Esophagus muscularis mucosa (tissue), 4 donors: ENCODE results near the gene PKP2. TPM values are rescaled to one million over a fixed set of nuclear protein-coding genes. Genes with fewer than 3 reads are reported as not detected.

Source experiments
- DNase-seq: peaks from one replicate; pipeline ENCODE4 v3.0.0-alpha.2; 2017; ENCODE audit errors: extremely low spot score
- H3K27ac ChIP-seq, 4 donors: fragments of 200-600 bp; sonication (generic); replicated peaks in 1 of 4; 1 replicate in 3 of 4; 2 replicates in 1 of 4; pipeline ENCODE4 v1.5.1; 2016 to 2019; ENCODE audit warnings: mild to moderate bottlenecking in 1 of 4
- H3K27me3 ChIP-seq, 4 donors: fragments of 200-600 bp; sonication (generic); one replicate each; pipeline versions ENCODE4 v1.5.1 to v1.6.0; 2016 to 2019
- H3K36me3 ChIP-seq, 4 donors: fragments of 200-600 bp; sonication (generic); one replicate each; pipeline ENCODE4 v1.5.1; 2016 to 2019
- H3K4me1 ChIP-seq, 4 donors: fragments of 200-600 bp; sonication (generic); one replicate each; pipeline ENCODE4 v1.5.1; 2016 to 2019
- H3K4me3 ChIP-seq, 4 donors: fragments of 200-600 bp; sonication (generic); 1 replicate in 2 of 4; 2 replicates in 2 of 4; pipeline ENCODE4 v1.5.1; 2016 to 2019; ENCODE audit warnings: mild to moderate bottlenecking in 4 of 4, moderate library complexity in 1 of 4
- H3K9me3 ChIP-seq, 4 donors: fragments of 200-600 bp; sonication (generic); 1 replicate in 3 of 4; 2 replicates in 1 of 4; pipeline ENCODE4 v1.5.1; 2016 to 2019
- EP300 ChIP-seq: sonication (generic); formaldehyde crosslinking; IDR thresholded peaks from one replicate; pipeline ENCODE4 v1.6.1; 2017; ENCODE audit warnings: antibody characterized with exemption
- POLR2A ChIP-seq: fragments of 450-650 bp; IDR thresholded peaks from one replicate; pipeline ENCODE4 v1.6.1; 2017; ENCODE audit warnings: antibody characterized with exemption, moderate library complexity, mild to moderate bottlenecking, low read depth
- POLR2AphosphoS5 ChIP-seq, 2 donors: sonication (generic); formaldehyde crosslinking; IDR thresholded peaks; one replicate each; pipeline ENCODE4 v1.6.1; 2017; ENCODE audit warnings: antibody characterized with exemption in 2 of 2
- WGBS: methylation state at CpG from one replicate; pipeline ENCODE4 v1.1.5; 2018; 5-methylcytosine and 5-hydroxymethylcytosine counted together
- intact Hi-C: fragments of 100-400 bp; cut with DNase I; formaldehyde crosslinking; loops from one replicate; pipeline ENCODE4 v1.15.1; 2023
- total RNA-seq, 4 donors: library from RNA; depleted of rRNA; stranded (reverse); fragments of >200 nt; gene quantifications; one replicate each; pipeline versions ENCODE4 v1.1.0 to v1.2.1, GENCODE V29; 2016
- TF ChIP-seq, protein P1 (sequence below), 3 experiments: fragments of 200-600 bp in 2 of 3; fragments of 450-650 bp in 1 of 3; sonication (generic) in 2 of 3; IDR thresholded peaks; one replicate each; pipeline ENCODE4 v1.5.1; 2017 to 2019; ENCODE audit warnings: antibody characterized with exemption in 3 of 3, mild to moderate bottlenecking in 2 of 3, moderate library complexity in 1 of 3

Gene PKP2
- total RNA-seq, 4 donors from 2014 or later, result 1.2 to 1.5 (median 1.3) TPM

DNA sequence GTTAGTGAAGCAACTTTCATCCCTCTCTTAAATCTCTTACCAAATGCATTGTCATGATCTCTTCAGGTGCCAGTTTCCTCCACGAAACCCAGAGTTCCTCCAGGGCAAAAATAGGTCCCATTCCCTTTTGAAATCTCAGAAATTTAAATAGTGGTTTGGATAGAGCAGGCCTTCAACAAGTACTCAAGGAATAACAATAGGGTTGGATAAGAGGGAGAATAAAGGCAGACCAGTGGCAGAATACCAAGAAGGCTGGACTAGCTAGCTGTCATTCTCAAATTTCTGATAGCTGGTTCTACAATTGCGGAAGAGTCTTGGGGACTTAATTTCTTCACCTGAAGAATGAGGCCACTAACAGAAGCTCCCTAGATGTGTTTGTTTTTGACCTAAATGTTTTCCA lies 62.5 kb downstream of the PKP2 start:
- H3K9me3 ChIP-seq, result no peaks in the 10 kb centered on the region
- no peak overlapping the region for H3K27ac ChIP-seq
- no peaks in the 10 kb centered on the region for H3K27me3 ChIP-seq
- peaks cover 0 to 11% (median 0%) of the 10 kb centered on the region in 4 donors for H3K36me3 ChIP-seq
- no peak overlapping the region for H3K4me3 ChIP-seq
- no peak for DNase-seq
- intact Hi-C loops, result no loop called here
- H3K4me1 ChIP-seq, result peaks cover 0 to 3% (median 0%) of the 10 kb centered on the region in 4 donors
- TF ChIP-seq, protein P1, sequence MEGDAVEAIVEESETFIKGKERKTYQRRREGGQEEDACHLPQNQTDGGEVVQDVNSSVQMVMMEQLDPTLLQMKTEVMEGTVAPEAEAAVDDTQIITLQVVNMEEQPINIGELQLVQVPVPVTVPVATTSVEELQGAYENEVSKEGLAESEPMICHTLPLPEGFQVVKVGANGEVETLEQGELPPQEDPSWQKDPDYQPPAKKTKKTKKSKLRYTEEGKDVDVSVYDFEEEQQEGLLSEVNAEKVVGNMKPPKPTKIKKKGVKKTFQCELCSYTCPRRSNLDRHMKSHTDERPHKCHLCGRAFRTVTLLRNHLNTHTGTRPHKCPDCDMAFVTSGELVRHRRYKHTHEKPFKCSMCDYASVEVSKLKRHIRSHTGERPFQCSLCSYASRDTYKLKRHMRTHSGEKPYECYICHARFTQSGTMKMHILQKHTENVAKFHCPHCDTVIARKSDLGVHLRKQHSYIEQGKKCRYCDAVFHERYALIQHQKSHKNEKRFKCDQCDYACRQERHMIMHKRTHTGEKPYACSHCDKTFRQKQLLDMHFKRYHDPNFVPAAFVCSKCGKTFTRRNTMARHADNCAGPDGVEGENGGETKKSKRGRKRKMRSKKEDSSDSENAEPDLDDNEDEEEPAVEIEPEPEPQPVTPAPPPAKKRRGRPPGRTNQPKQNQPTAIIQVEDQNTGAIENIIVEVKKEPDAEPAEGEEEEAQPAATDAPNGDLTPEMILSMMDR (IDR thresholded peaks at IDR 0.05), result no peak
- TF ChIP-seq POLR2AphosphoS5 (IDR thresholded peaks at IDR 0.05) (no peak), EP300 (no peak), POLR2A (no peak)
- WGBS, result 83% methylated on average over 2 of the region's 2 CpGs

DNA sequence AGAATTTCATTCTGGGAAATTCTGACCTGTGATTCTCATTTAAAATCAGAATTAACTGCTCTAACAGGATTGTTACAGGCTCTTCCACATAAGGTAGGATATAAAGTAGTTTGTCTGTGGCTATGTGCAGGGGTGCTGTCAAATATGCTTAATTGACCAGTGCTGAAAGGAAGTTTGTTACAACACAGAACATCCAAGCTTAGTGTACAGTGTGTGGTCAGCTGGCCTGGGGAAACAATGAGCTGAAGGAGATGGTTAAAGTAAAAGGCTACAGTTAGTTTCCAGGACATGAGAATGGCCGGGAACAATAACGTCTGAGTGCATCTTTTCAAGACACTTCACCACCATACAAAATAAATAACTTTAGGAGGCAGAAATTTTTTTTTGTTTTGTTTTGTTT lies 68.0 kb downstream of the PKP2 start:
- Histone ChIP-seq H3K9me3 (no peaks in the 10 kb centered on the region), H3K27ac (no peak overlapping the region), H3K36me3 (peaks cover 0 to 12% (median 0%) of the 10 kb centered on the region in 4 donors), H3K4me1 (peaks cover 0 to 6% (median 0%) of the 10 kb centered on the region in 4 donors), H3K4me3 (no peak overlapping the region), H3K27me3 (no peaks in the 10 kb centered on the region)
- no peak for DNase-seq
- intact Hi-C loops, result no loop called here
- WGBS, result 53% methylated on average over 2 of the region's 2 CpGs
- TF ChIP-seq POLR2AphosphoS5 (IDR thresholded peaks at IDR 0.05) (no peak), EP300 (no peak), POLR2A (no peak)
- TF ChIP-seq, protein P1 (IDR thresholded peaks at IDR 0.05), result no peak

DNA sequence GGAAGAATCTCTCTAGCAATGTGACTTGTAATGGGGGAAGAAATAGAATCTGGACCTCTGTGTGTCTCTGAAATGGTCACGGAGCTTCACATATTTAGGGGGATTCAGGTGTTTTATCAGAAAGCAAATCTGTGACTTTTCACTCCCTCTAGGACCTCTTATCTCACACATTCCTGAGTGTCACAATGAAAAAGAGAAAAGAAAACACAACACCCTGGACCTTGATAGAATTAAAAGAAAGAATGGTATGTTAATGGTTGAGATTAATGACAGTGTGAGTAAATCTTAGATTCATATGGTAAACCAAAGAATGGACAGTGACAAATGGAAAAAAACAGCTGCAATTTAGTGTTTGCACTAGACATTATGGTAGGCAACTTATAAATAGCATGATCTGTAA lies 68.5 kb downstream of the PKP2 start:
- Histone ChIP-seq H3K36me3 (peaks cover 0 to 17% (median 0%) of the 10 kb centered on the region in 4 donors), H3K27ac (no peak overlapping the region), H3K4me3 (no peak overlapping the region), H3K9me3 (no peaks in the 10 kb centered on the region), H3K4me1 (peaks cover 0 to 6% (median 0%) of the 10 kb centered on the region in 4 donors), H3K27me3 (no peaks in the 10 kb centered on the region)
- DNase-seq, result no peak
- WGBS, result 61% methylated on average over 1 of the region's 1 CpG
- intact Hi-C loops, result no loop called here
- TF ChIP-seq POLR2AphosphoS5 (IDR thresholded peaks at IDR 0.05) (no peak), EP300 (no peak), POLR2A (no peak)
- TF ChIP-seq, protein P1 (IDR thresholded peaks at IDR 0.05), result no peak

DNA sequence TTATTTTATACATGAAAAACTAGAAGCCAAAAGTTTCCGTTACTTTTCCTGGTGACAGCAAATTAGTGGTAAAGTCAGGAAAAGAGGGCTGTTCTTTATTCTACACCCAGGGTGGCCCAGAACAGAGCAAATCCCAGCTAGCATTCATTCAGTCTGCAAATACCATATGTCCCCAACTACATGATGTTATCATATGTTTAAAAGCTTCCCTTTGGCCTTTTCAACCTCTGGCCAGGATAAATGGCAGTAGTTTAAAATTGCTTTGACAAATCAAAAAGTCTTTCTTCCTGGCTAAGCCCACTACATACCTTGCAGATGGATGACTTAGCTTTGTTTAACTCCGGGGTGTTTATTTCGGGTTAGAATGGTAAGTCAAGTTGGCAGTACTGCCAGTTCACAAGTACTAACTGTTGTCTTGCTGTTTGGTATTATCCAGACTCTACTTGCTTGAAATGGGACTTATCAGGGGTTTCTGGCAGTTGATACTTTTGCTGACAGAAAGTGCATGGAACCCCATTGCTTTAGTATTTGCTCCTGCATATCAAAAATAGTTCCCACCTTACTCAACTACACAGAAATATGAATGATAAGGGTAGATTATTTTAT lies 69.7 kb downstream of the PKP2 start:
- WGBS, result 38% methylated on average over 3 of the region's 3 CpGs
- Histone ChIP-seq H3K9me3 (no peaks in the 10 kb centered on the region), H3K4me1 (peaks cover 0 to 6% (median 0%) of the 10 kb centered on the region in 4 donors), H3K27ac (no peak overlapping the region), H3K36me3 (peaks cover 0 to 24% (median 0%) of the 10 kb centered on the region in 4 donors), H3K4me3 (no peak overlapping the region), H3K27me3 (no peaks in the 10 kb centered on the region)
- no peak for TF ChIP-seq POLR2A
- TF ChIP-seq EP300, result no peak
- TF ChIP-seq POLR2AphosphoS5 (IDR thresholded peaks at IDR 0.05), result no peak
- TF ChIP-seq, protein P1 (IDR thresholded peaks at IDR 0.05), result no peak
- DNase-seq, result no peak
- intact Hi-C loops, result no loop called here

DNA sequence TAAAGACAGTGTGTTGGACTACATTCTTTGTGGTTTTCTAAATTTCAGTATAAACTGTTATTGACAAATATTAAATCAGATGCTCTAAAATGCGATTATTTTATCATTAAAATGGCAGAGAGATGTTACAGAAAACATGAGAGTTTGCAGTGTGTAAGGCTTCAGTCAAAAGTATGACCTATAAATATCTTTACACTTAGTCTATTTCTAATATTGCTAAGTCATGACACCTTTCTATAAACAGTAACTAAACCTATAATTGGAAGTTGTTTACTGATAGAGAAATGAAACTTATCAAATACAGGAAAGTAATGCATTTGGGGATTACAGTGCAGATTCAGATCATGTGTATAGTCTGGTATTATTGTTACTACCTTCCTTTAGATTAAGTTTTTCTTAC lies 72.0 kb downstream of the PKP2 start:
- H3K4me3 ChIP-seq, result no peak overlapping the region
- no peak overlapping the region for H3K27ac ChIP-seq
- no peak for DNase-seq
- intact Hi-C loops, result no loop called here
- H3K9me3 ChIP-seq, result no peaks in the 10 kb centered on the region
- TF ChIP-seq POLR2A (no peak), EP300 (no peak), POLR2AphosphoS5 (IDR thresholded peaks at IDR 0.05) (no peak)
- TF ChIP-seq, protein P1 (IDR thresholded peaks at IDR 0.05), result no peak
- peaks cover 0 to 23% (median 0%) of the 10 kb centered on the region in 4 donors for H3K36me3 ChIP-seq
- H3K4me1 ChIP-seq, result peaks cover 0 to 6% (median 0%) of the 10 kb centered on the region in 4 donors
- WGBS, result 90% methylated on average over 1 of the region's 1 CpG
- H3K27me3 ChIP-seq, result no peaks in the 10 kb centered on the region
